PC-9 (cell line): ENCODE data around the gene SMIM29. TPM values are rescaled to one million over a fixed set of nuclear protein-coding genes. Genes with fewer than 3 reads are reported as not detected.

Experiments used
- BruUV-seq: library from RNA; stranded (reverse); fragments of 400-500 nt; replicated peaks from 2 replicates; lab custom pipeline; 2021; lab: Mats Ljungman, UMichigan
- CTCF ChIA-PET: fragments of 300-600 bp; sonication (Branson Sonifier 250); formaldehyde crosslinking; loops from one replicate; lab custom pipeline; 2022; ENCODE audit warnings: antibody characterized with exemption; lab: Charles Lee
- POLR2A ChIA-PET: fragments of 300-600 bp; sonication (Branson Sonifier 250); formaldehyde crosslinking; loops from one replicate; lab custom pipeline; 2022; ENCODE audit warnings: antibody characterized with exemption; ENCODE audit not compliant: unreplicated experiment; lab: Charles Lee
- DNase-seq, 2 experiments: peaks; one replicate each; pipeline versions ENCODE4 v3.0.0 to v3.0.0-alpha.2; 2015 to 2022; ENCODE audit warnings: mixed read lengths in 1 of 2
- H2AFZ ChIP-seq: fragments of 200-600 bp; sonication (generic); 2 replicates; pipeline ENCODE4 v1.8.1; 2017; ENCODE audit warnings: antibody characterized with exemption
- H3F3A ChIP-seq: fragments of 200-600 bp; sonication (generic); 2 replicates; pipeline ENCODE4 v1.8.1; 2017; ENCODE audit warnings: antibody characterized with exemption, mild to moderate bottlenecking, low read depth; ENCODE audit not compliant: insufficient read depth
- H3K27ac ChIP-seq: fragments of 200-600 bp; sonication (generic); 2 replicates; pipeline ENCODE4 v1.6.1; 2016; ENCODE audit warnings: mixed run types
- H3K27me3 ChIP-seq: fragments of 200-600 bp; sonication (generic); 2 replicates; pipeline ENCODE4 v1.6.1; 2016; ENCODE audit warnings: low read depth, mixed run types; ENCODE audit not compliant: insufficient read depth
- H3K36me3 ChIP-seq: fragments of 200-600 bp; sonication (generic); 2 replicates; pipeline ENCODE4 v1.6.1; 2016; ENCODE audit warnings: low read depth, mixed run types
- H3K4me1 ChIP-seq: fragments of 200-600 bp; sonication (generic); replicated peaks from 2 replicates; pipeline ENCODE4 v1.6.1; 2016; ENCODE audit warnings: mixed run types; ENCODE audit not compliant: insufficient read depth
- H3K4me2 ChIP-seq: fragments of 200-600 bp; sonication (generic); 2 replicates; pipeline ENCODE4 v1.6.1; 2017; ENCODE audit warnings: mixed run types
- H3K4me3 ChIP-seq: fragments of 200-600 bp; sonication (generic); 2 replicates; pipeline ENCODE4 v1.6.1; 2016; ENCODE audit warnings: mixed run types
- H3K79me2 ChIP-seq: fragments of 200-600 bp; sonication (generic); 2 replicates; pipeline ENCODE4 v1.6.1; 2017; ENCODE audit warnings: low read depth, mixed run types
- H3K9me2 ChIP-seq: fragments of 200-600 bp; sonication (generic); 2 replicates; pipeline ENCODE4 v1.8.1; 2017; ENCODE audit warnings: mild to moderate bottlenecking; ENCODE audit not compliant: insufficient read depth
- H3K9me3 ChIP-seq: fragments of 200-600 bp; sonication (generic); 2 replicates; pipeline ENCODE4 v1.8.1; 2016; ENCODE audit warnings: low read depth; ENCODE audit not compliant: insufficient read depth
- H4K20me1 ChIP-seq: fragments of 200-600 bp; sonication (generic); 2 replicates; pipeline ENCODE4 v1.8.1; 2017; ENCODE audit not compliant: insufficient read depth
- EZH2 ChIP-seq: fragments of 200-600 bp; sonication (generic); IDR thresholded peaks from 2 replicates; pipeline ENCODE4 v1.8.0; 2017; ENCODE audit warnings: antibody characterized with exemption, low read depth
- intact Hi-C: fragments of 100-400 bp; cut with micrococcal nuclease; formaldehyde crosslinking; loops from one replicate; pipeline ENCODE4 v1.10.0; 2022; ENCODE audit not compliant: unreplicated experiment
- microRNA-seq: library from miRNA; unstranded; fragments of <30 nt; microRNA quantifications from one replicate; pipeline ENCODE4 v1.2.0, GENCODE V29; 2021; ENCODE audit warnings: borderline number of aligned reads, borderline replicate concordance
- total RNA-seq: library from RNA; stranded (reverse); gene quantifications from 2 replicates; pipeline ENCODE4 v1.2.3, GENCODE V29; 2021
- TF ChIP-seq, protein P1 (sequence below): fragments of 200-600 bp; sonication (generic); conservative IDR thresholded peaks from 2 replicates; pipeline ENCODE4 v1.6.1; 2017; ENCODE audit warnings: mixed run types, antibody characterized with exemption, mild to moderate bottlenecking, moderate library complexity

SMIM29 gene
- total RNA-seq, 1 experiment from 2014 or later: 35.2 TPM

DNA sequence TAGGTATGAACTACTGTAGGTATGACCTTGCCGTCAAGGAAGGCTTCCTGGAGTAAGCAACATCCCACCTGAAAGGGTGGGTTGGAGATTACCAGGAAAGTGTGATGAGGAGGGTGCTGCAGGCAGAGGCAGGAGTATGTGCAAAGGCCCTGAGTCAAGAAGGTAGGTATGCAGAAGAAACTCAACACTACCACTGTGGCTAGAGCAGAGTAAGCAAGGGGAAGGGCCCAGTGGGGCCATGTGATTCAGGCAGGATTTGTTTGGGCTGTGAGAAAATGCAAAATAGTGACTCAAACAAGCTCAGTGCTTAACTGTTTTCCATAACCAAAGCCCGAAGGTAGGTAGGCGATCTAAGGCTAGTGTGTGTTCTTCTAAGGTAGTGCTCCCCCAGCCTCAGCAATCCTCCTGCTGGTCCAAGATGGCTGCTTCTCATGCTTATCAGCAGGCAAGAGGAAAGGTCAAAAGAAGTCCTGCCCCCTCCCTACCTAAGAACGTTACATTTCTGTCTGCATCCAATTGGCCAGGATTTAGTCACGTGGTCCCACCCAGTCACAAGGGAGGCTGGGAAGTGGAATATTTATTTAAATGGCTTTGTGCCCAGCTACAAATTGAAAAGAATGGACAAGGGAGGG is 48.4 kb downstream of the SMIM29 start:
- H3K4me2 ChIP-seq: no peak overlapping the region
- no TSS peak for BruUV-seq
- H3K27ac ChIP-seq: no peak overlapping the region
- CTCF ChIA-PET: no interaction called here
- no peak for TF ChIP-seq EZH2
- H3K4me3 ChIP-seq: no peak overlapping the region
- no peak for DNase-seq
- POLR2A ChIA-PET: no interaction called here
- no peaks in the 10 kb centered on the region for H4K20me1 ChIP-seq
- no peaks in the 10 kb centered on the region for H3K9me3 ChIP-seq
- intact Hi-C loops: no loop called here
- peaks cover 11% of the 10 kb centered on the region for H3K4me1 ChIP-seq
- no peaks in the 10 kb centered on the region for H3K36me3 ChIP-seq
- no peaks in the 10 kb centered on the region for H3K79me2 ChIP-seq
- no peaks in the 10 kb centered on the region for H3K9me2 ChIP-seq
- peaks cover 6% of the 10 kb centered on the region; the same call in 1 of the 2 replicates for H3F3A ChIP-seq
- no peak overlapping the region for H2AFZ ChIP-seq
- no peaks in the 10 kb centered on the region for H3K27me3 ChIP-seq

GRCh38 chr6:34196833-34197195 is 52.0 kb downstream of the SMIM29 start:
- H3K79me2 ChIP-seq: no peaks in the 10 kb centered on the region
- peak overlapping the region; percentile 79 for H2AFZ ChIP-seq
- H4K20me1 ChIP-seq: no peaks in the 10 kb centered on the region
- BruUV-seq: no TSS peak
- peak overlapping the region; percentile 55 for H3K4me3 ChIP-seq
- no peaks in the 10 kb centered on the region for H3K9me2 ChIP-seq
- H3K9me3 ChIP-seq: no peaks in the 10 kb centered on the region
- H3K27me3 ChIP-seq: no peaks in the 10 kb centered on the region
- peaks cover 15% of the 10 kb centered on the region; the same call in 1 of the 2 replicates for H3F3A ChIP-seq
- intact Hi-C loops: loop anchor here (1.0 to 2.0 kb wide), 5 partner anchors 32 to 412 kb away; partner anchors contain the start of gene NUDT3
- no peak overlapping the region for H3K27ac ChIP-seq
- H3K4me2 ChIP-seq: peak overlapping the region; percentile 91
- peaks cover 11% of the 10 kb centered on the region for H3K4me1 ChIP-seq
- ChIA-PET CTCF (interaction anchor here (1.0 to 1.7 kb wide), 2 partner anchors 49 to 218 kb away, joined by 6 read pairs; no protein-coding TSS in a partner anchor), POLR2A (interaction anchor here (0.6 kb wide), 2 partner anchors 30 to 441 kb away, joined by 5 to 9 read pairs; no protein-coding TSS in a partner anchor)
- no peak for TF ChIP-seq EZH2
- TF ChIP-seq, protein P1, sequence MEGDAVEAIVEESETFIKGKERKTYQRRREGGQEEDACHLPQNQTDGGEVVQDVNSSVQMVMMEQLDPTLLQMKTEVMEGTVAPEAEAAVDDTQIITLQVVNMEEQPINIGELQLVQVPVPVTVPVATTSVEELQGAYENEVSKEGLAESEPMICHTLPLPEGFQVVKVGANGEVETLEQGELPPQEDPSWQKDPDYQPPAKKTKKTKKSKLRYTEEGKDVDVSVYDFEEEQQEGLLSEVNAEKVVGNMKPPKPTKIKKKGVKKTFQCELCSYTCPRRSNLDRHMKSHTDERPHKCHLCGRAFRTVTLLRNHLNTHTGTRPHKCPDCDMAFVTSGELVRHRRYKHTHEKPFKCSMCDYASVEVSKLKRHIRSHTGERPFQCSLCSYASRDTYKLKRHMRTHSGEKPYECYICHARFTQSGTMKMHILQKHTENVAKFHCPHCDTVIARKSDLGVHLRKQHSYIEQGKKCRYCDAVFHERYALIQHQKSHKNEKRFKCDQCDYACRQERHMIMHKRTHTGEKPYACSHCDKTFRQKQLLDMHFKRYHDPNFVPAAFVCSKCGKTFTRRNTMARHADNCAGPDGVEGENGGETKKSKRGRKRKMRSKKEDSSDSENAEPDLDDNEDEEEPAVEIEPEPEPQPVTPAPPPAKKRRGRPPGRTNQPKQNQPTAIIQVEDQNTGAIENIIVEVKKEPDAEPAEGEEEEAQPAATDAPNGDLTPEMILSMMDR: no peak
- no peaks in the 10 kb centered on the region for H3K36me3 ChIP-seq
- no peak for DNase-seq

Small RNAs within 50 kb of the gene (microRNA-seq; reads per million reads assigned to microRNA genes)
- not detected for gene MIR6835

Other genes with a start within 250 kb of the SMIM29 start
- gene GRM4, start 102.9 kb downstream of the SMIM29 start, total RNA-seq: not detected in 2 replicates
- 1,825 and 1,951 TPM in 2 replicates for gene HMGA1, start 12.1 kb downstream of the SMIM29 start, total RNA-seq
- gene NUDT3, start 143.7 kb upstream of the SMIM29 start, total RNA-seq: 16.8 and 19.1 TPM in 2 replicates
- gene RPS10, start 177.1 kb upstream of the SMIM29 start, total RNA-seq: 1,786 and 2,008 TPM in 2 replicates
- gene PACSIN1, start 217.1 kb upstream of the SMIM29 start, total RNA-seq: 5.0 and 6.4 TPM in 2 replicates